Measurements from ENCODE around the gene CNBD2.
A peak's percentile ranks its signal among the peaks of the same experiment; 100 is the strongest.
"Not testable (repeated sequence)": the region's sequence is repeated elsewhere in the genome, so short reads cannot be mapped to it uniquely, and the experiment has no call there.

CNBD2 gene

DNA sequence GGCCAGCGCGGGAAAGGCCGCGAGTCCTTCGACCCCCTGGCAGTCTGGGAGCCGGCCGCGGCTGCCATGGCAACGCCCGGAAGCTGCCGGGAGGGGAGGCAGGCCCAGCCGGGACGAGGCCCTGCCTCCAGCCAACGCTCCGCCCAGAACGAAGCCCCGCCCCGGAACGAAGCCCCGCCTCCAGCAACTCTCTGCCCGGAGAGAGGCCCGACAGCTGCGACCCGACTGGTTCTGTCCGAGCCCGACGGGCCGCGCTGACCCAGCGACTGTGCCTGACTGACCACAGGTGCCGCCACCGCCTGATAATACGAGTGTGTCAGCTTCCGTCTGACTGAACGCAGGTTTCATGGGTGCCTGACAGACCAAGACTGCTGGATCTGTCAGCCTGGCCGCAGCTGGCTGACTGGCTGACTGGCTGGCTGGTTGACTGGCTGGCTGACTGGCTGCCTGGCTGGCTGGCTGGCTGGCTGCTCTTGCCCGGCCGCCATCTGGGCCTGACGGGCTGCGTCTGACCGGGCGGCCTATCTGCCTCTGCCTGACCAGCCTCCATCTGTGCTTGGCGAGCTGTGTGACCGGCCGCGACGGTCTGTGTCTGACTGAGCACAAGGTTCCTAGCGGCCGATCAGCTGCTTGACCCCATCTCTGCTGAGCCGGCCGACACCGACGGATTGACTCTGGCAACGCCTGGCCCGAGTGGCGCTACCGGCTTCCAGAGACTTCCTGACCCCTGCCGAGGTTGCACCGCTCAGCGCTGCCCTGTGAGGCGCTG lies 96.5 kb downstream of the CNBD2 start:
- DNase-seq = peak; percentile 94

DNA sequence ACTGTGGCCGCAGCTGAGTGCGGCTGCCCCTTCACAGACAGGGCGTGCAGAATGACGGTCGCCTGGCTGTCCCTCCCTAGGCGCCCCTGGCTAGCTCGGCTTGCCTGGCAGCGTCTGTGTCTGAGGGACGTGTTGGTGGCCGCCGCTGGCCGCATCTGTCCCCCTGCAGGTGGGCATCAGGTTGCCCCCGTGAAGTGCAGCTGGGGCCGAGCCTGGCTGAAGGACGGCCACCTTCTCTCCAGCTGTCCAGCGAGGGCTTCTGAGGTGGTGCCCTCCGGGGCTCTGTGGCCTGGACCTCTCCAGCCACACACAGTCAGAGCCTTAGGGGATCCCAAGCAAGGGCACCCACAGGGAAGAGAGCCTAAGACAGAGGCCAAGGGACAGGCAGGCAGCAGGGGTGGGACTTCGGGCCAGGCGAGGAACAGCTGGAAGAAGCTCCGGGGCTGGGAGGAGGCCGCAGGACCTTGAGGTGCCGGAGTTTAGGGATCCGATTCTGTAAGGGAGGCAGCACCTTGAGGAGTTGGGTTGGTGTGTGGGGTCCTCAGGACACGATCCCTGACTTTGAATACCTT lies 97.1 kb downstream of the CNBD2 start:
- DNase-seq = no peak

DNA sequence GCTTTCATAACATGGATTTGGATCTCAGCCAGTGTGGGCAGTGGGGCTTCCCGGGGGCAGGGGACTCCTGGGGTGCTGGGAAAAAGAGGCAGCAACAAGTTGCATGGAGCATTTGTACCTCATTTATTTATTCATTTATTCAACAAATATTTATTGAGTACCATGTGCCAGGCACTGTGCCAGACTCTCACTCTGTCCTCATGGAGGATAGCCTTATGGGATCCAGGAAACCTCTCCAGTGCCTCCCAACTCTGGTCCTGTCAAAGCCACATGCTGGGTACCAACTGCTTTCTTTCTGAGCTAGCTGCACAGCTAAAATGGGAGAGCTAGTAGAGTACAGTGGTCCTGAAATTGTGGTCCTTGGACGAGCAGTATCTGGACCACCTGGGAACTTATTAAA lies 98.4 kb downstream of the CNBD2 start:
- DNase-seq = no peak

DNA sequence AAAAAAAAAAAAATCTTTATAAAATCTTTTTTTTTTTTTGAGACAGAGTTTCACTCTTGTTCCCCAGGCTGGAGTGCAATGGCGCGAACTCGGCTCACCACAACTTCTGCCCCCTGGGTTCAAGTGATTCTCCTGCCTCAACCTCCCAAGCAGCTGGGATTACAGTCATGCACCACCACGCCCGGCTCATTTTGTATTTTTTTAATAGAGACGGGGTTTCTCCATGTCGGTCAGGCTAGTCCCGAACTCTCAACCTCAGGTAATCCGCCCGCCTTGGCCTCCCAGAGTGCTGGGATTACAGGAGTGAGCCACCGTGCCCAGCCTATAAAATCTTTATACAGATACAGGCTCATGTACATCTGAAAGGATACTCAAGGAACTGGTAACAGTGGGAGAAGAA lies 100.1 kb downstream of the CNBD2 start:
- DNase-seq = not testable (repeated sequence)

DNA sequence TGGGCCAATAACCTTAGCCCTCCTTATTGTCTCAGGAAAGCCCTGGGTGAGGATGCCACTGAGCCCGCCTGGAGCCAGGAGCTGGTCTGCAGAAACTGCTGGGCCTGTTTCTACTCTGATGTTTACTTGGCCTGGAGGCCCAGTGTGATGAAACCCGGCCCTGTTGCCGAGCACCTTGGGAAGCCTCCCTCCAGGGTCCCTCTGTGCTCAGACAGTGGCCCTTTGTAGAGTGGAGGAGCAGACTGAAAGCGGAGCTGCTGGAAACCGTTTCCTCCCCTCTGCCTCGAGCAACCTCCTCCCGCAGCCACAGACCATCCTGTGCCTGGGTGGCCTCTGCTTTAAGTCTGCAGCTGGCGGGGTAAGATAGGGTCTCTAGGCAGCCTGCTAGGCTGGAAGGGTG lies 102.1 kb downstream of the CNBD2 start:
- no peak for DNase-seq

DNA sequence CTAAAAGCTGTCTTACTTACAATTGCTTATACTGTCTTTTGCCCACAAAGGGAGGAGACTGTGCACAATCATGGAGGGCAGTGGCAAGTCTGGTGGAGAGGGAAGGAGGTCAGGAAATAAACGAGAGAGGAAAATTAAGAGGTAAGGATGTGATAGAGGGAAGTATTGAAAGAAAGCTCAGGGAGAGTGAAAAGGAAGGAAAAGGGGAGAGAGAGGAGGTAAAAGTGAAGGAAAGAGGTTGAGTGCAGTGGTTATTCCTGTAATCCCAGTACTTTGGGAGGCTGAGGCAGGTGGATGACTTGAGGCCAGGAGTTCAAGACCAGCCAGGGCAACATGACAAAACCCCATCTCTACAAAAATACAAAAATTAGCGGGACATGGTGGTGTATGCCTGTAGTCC lies 103.5 kb downstream of the CNBD2 start:
- DNase-seq = no peak

DNA sequence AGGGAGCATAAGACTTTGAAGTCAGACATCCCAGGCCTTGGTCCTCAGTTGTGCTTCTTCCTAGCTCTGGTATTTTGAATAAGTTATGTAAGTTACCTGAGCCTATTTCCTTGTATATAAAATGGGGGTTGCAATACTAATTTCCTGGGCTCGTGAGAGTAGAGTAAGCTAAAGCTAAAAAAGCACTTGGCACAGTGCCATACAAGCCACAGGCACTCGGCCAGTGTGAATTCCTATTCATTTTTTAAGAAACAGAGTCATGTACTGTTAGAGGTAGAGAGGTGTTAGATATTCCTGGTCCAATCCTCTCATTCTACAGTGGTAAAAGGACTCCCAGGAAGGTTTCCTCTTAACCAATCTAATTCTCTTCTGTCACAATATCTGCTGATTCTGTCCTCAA lies 106.6 kb downstream of the CNBD2 start:
- no peak for DNase-seq

DNA sequence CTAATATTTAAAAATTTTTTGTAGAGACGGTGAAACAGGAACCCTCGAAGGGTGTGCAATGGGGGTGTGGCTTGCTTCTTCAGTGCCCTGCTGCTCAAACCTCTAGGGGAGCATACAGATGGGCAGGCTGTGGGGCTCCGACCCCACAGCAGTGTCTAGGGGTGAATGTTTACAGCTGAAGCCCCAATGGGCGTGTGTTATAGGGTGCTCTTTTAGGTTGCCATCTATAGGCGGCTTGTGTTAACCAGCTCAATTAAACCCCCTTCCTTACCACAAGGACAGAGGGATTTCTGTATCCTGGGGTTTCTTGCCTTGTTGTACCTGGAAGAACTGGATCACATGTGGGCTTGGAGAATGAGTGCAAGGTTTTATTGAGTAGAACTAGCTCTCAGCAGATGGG lies 109.4 kb downstream of the CNBD2 start:
- not testable (repeated sequence) for DNase-seq

DNA sequence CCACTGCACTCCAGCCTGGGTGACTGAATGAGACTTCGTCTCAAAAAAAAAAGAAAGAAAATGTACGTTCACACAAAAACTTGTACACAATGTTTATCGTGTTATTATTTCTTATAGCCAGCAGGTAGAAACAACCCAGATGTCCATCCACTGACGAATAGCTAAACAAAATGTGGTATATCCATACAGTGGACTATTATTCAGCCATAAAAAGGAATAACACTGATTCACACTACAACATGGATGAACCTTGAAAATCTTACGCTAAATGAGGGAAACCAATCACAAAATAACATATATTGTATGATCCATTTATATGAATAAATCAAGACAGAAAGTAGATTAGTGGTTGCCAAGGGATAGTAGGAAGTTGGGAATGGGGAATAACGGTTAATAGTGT lies 111.1 kb downstream of the CNBD2 start:
- DNase-seq = no peak

DNA sequence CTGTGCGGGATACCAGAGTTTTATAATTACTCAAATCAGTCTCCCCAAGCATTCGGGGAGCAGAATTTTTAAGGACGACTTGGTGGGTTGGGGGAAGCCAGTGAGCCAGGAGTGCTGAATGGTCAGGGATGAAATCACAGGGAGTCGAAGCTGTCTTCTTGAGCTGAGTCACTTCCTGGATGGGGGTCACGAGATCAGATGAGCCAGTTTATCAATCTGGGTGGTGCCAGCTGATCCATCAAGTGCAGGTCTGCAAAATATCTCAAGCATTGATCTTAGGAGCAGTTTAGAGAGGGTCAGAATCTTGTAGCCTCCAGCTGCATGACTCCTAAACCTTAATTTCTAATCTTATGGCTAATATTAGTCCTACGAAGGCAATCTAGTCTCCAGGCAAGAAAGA lies 111.6 kb downstream of the CNBD2 start:
- not testable (repeated sequence) for DNase-seq

All from CD4-positive, alpha-beta T cell treated with Interleukin-17A for 4 hours (primary cell).